A673 (cell line): ENCODE measurements around the gene HECTD4.

Experiments used
- CTCF ChIP-seq: fragments of 300-800, 200-600 bp; sonication (generic); conservative IDR thresholded peaks from 2 replicates; pipeline ENCODE4 v1.5.1; 2017; ENCODE audit warnings: low read depth, mild to moderate bottlenecking, antibody characterized with exemption, low read length, moderate library complexity, mixed read lengths
- EZH2 ChIP-seq: fragments of 200-600 bp; sonication (generic); IDR thresholded peaks from 2 replicates; pipeline ENCODE4 v1.6.1; 2017; ENCODE audit warnings: borderline replicate concordance, low read depth, mild to moderate bottlenecking, mixed read lengths, antibody characterized with exemption, low read length; ENCODE audit not compliant: poor library complexity, severe bottlenecking

- TF ChIP-seq EZH2 = no peak
- no peak for TF ChIP-seq CTCF
Observed at GRCh38 chr12:112207397-112207924, 174.8 kb downstream of the HECTD4 start.
